ENCODE data around the gene RCOR1.
"Not testable (repeated sequence)": the region's sequence is repeated elsewhere in the genome, so short reads cannot be mapped to it uniquely, and the experiment has no call there.

Gene RCOR1

GRCh38 chr14:102593825-102594137 lies 1.3 kb downstream of the RCOR1 start:
- FAIRE-seq: no peak

GRCh38 chr14:102594514-102595175 lies 2.2 kb downstream of the RCOR1 start:
- FAIRE-seq: peak; percentile 92

- FAIRE-seq: no peak
These were observed 9.0 kb downstream of the RCOR1 start for GRCh38 chr14:102601378-102601925.

- FAIRE-seq: no peak
These were observed 10.2 kb downstream of the RCOR1 start for GRCh38 chr14:102602421-102603292.

- FAIRE-seq: no peak
These were observed 11.0 kb downstream of the RCOR1 start for GRCh38 chr14:102603293-102603907.

GRCh38 chr14:102604183-102604582 lies 11.7 kb downstream of the RCOR1 start:
- no peak for FAIRE-seq

DNA sequence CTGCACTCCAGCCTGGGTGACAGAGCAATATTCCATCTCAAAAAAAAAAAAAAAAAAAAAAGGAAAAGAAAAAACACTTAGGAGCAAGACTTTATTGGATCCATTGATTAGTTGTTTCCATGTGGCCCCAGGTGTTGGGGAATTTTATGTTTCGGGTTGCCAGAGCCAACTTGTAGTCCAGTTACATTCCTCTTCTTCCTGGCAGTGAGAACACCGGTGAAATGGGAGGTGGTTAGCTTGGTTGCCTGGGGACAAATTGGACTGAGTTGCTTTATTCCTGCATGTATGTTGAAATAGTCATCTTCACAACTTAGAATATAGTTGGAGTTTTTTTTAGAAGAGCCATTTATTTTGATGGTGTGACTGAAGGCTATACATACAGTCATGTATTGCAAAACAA lies 12.6 kb downstream of the RCOR1 start:
- FAIRE-seq: no peak

GRCh38 chr14:102606296-102606695 lies 13.8 kb downstream of the RCOR1 start:
- FAIRE-seq: no peak

GRCh38 chr14:102608064-102608446 lies 15.6 kb downstream of the RCOR1 start:
- FAIRE-seq: no peak

GRCh38 chr14:102610968-102611811 lies 18.7 kb downstream of the RCOR1 start:
- no peak for FAIRE-seq

DNA sequence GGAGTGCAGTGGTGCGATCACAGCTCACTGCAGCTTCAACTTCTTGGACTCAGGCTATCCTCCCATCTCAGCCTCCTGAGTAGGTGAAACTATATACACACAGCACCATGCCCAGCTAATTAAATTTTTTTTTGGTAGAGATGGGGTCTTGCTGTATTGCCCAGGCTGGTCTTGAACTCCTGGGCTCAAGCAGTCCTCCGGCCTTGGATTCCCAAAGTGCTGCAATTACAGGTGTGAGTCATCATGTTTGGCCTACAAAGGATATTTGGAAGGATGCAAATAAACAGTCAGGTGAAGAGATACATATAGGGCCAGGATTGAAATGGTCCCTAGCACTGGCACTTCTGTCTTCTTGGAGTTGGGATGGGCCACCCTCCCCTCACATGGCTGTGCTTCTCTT lies 23.9 kb downstream of the RCOR1 start:
- no peak for FAIRE-seq

DNA sequence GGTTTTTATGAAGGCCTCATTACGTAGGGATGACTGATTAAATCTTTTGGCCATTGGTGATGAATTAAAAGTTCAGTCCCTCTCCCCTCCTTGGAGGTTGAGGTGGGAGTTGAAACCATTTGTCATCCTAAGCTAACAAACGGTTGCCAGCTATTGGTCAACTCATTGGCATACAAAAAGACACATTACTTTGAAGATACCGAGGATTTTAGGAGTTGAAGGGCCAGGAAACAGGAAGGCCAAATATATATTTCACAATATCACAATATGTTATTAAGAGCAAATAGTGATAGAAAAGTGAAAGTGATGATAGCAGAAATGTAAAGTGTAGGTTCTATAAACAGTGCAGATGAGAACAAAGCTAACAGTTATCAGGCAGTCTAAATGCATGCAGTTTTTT lies 24.4 kb downstream of the RCOR1 start:
- FAIRE-seq: no peak

DNA sequence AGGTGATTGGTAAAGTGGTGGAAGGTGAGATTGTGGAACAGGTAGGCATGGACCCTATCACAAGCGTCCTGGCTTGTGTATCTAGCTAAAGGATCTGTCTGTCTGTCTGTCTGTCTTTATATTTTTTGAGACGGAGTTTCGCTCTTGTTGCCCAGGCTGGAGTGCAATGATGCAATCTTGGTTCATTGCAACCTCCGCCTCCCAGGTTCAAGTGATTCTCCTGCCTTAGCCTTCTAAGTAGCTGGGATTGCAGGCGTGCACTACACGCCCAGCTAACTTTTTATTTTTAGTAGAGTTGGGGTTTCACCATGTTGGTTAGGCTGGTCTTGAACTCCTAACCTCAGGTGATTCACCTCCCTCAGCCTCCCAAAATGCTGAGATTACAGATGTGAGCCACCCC lies 26.6 kb downstream of the RCOR1 start:
- not testable (repeated sequence) for FAIRE-seq

DNA sequence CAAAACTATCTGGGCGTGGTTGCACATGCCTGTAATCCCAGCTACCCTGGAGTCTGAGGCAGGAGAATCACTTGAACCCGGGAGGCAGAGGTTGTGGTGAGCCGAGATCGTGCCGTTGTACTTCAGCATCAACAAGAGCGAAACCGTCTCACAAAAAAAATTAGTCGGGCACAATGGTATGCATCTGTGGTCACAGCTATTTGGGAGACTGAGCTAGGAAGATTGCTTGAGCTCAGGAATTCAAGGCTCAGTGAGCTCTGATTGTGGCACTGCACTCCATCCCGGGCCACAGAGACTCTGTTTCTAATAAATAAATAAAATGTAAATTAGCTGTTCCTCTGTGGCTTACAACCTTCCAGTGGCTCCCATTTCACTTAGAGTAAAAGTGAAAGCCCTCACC lies 28.0 kb downstream of the RCOR1 start:
- FAIRE-seq: no peak

DNA sequence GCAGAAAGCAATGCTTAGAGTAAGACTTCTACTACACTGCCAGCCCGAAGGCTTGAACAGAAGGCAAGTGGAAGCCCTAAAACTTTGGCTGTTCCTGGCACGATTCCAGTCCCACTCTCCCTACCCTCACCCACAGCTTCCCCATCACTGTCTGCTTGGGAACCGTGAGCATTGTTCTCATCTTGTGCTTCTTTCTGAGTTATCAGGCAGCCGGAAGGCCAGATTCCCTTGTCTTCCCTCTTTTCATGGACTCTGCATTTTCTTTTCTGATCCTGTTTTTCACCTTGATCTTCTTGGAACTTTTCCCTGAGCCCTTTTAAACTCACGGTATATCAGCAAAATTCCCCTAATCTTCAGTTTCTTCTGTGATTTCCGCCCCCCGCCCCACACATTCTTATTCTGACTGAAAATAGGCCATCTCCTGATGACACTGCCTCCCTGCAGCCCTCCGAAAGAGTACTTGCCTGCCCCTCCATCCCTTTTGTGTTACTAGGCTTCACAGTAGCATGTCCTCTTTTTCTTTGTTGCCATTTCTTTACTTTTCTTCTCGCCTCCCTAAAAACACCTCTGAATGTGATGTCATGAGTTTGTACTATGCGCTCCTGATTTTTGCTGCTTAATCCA lies 29.9 kb downstream of the RCOR1 start:
- no peak for FAIRE-seq

GRCh38 chr14:102624666-102625065 lies 32.2 kb downstream of the RCOR1 start:
- no peak for FAIRE-seq

- no peak for FAIRE-seq
These were observed 33.3 kb downstream of the RCOR1 start for GRCh38 chr14:102625564-102626296.

- no peak for FAIRE-seq
These were observed 34.1 kb downstream of the RCOR1 start for GRCh38 chr14:102626530-102626929.

DNA sequence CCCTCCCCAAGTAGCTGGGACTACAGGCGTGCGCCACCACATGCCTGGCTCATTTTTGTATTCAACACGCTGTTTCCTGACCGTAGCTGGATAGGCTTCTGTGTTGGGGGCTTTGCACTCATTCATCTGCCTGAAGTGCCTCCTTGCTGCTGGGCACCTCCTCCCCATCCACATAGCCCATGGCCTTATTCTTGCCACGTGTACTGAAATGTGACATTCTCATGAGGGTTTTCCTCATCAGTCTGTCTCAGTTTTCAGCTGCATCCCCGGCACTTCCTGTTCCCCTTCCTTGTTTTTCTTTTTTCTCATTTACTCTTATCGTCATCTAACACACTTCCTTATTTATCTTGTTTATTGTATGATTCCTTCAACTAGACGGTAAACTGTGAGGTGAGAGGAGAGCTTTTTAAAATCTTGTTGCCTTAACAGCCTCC lies 36.6 kb downstream of the RCOR1 start:
- FAIRE-seq: no peak

DNA sequence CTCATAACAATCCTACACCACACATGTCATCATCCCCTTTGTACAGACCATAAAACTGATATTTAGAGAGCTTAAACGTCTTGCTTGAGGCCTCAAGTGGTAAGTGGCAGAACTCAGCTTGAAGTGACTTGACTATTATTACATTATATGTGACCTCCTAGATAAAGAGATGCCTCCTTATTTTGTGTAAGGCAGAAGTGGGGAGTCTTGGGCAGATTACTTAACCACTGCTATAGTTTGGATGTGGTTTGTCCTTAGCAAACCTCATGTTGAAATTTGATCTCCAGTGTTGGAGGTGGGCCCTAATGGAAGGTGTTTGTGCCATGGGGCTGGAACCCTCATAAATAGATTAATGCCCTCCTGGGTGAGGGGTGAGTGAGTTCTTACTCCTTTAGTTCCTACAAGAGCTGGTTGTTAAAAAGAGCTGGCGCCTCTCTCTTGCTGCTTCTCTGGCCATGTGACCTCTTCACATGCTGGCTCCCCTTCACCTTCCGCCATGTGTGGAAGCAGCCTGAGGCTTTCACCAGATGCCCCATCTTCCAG lies 37.4 kb downstream of the RCOR1 start:
- FAIRE-seq: no peak

DNA sequence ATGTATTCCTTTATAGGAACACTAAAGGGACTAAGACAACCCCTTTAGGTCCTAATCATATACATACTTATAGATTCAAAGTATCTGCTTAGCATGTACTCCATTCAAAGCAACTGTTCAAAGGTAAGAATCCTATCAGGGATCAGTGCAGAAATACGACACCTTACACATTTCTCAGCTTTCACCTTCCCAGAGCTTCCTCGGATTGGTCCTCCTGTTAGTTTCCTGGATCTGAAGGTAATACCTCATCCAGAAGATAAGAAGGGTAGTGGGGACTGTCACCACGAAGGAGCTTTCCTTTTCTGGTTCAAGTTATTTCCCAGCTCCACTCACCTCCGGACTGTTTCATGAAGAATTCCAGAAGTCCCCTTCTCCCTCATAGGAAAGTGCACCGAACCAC lies 38.0 kb downstream of the RCOR1 start:
- FAIRE-seq: no peak

Measured in G401.6 (cell line).